ENCODE results near the gene PCDH8. TPM values are rescaled to one million over a fixed set of nuclear protein-coding genes. Genes with fewer than 3 reads are reported as not detected.

The PCDH8 gene
- total RNA-seq, 1 experiment from 2014 or later = not detected

- no peak for DNase-seq (ENCODE audit: low read depth)
- in situ Hi-C loops (cut with HindIII; ENCODE audit: low pct_unique_long_range_greater_than_20kb, low sequenced_read_pairs) = no loop called here
Observed at GRCh38 chr13:52852444-52852843, 4.0 kb upstream of the PCDH8 start.

- peak; percentile 59 for DNase-seq (ENCODE audit: low read depth)
- in situ Hi-C loops (cut with HindIII; ENCODE audit: low pct_unique_long_range_greater_than_20kb, low sequenced_read_pairs) = no loop called here
Observed at GRCh38 chr13:52851137-52851962, 2.9 kb upstream of the PCDH8 start.

GRCh38 chr13:52850396-52851136, 2.1 kb upstream of the PCDH8 start:
- DNase-seq (ENCODE audit: low read depth) = peak; percentile 76
- in situ Hi-C loops (cut with HindIII; ENCODE audit: low pct_unique_long_range_greater_than_20kb, low sequenced_read_pairs) = no loop called here

GRCh38 chr13:52850072-52850395, 1.6 kb upstream of the PCDH8 start:
- DNase-seq (ENCODE audit: low read depth) = no peak
- in situ Hi-C loops (cut with HindIII; ENCODE audit: low pct_unique_long_range_greater_than_20kb, low sequenced_read_pairs) = no loop called here

GRCh38 chr13:52849291-52850071, 1.0 kb upstream of the PCDH8 start:
- in situ Hi-C loops (cut with HindIII; ENCODE audit: low pct_unique_long_range_greater_than_20kb, low sequenced_read_pairs) = no loop called here

GRCh38 chr13:52847682-52848432, 583 bp downstream of the PCDH8 start:
- no peak for DNase-seq (ENCODE audit: low read depth)
- in situ Hi-C loops (cut with HindIII; ENCODE audit: low pct_unique_long_range_greater_than_20kb, low sequenced_read_pairs) = no loop called here

More at GRCh38 chr13:52849291-52850071, 1.0 kb upstream of the PCDH8 start:
- no peak for DNase-seq (ENCODE audit: low read depth)

- no peak for DNase-seq (ENCODE audit: low read depth)
- in situ Hi-C loops (cut with HindIII; ENCODE audit: low pct_unique_long_range_greater_than_20kb, low sequenced_read_pairs) = no loop called here
Observed at GRCh38 chr13:52847322-52847681, 1.1 kb downstream of the PCDH8 start.

- in situ Hi-C loops (cut with HindIII; ENCODE audit: low pct_unique_long_range_greater_than_20kb, low sequenced_read_pairs) = no loop called here
Observed at GRCh38 chr13:52846567-52847321, 1.7 kb downstream of the PCDH8 start.

GRCh38 chr13:52845766-52846566, 2.5 kb downstream of the PCDH8 start:
- no peak for DNase-seq (ENCODE audit: low read depth)
- in situ Hi-C loops (cut with HindIII; ENCODE audit: low pct_unique_long_range_greater_than_20kb, low sequenced_read_pairs) = no loop called here

More at GRCh38 chr13:52846567-52847321, 1.7 kb downstream of the PCDH8 start:
- DNase-seq (ENCODE audit: low read depth) = no peak

GRCh38 chr13:52845334-52845761, 3.1 kb downstream of the PCDH8 start:
- in situ Hi-C loops (cut with HindIII; ENCODE audit: low pct_unique_long_range_greater_than_20kb, low sequenced_read_pairs) = no loop called here
- DNase-seq (ENCODE audit: low read depth) = no peak

GRCh38 chr13:52844836-52845235, 3.6 kb downstream of the PCDH8 start:
- DNase-seq (ENCODE audit: low read depth) = no peak
- in situ Hi-C loops (cut with HindIII; ENCODE audit: low pct_unique_long_range_greater_than_20kb, low sequenced_read_pairs) = no loop called here

GRCh38 chr13:52842441-52842840, 6.0 kb downstream of the PCDH8 start:
- DNase-seq (ENCODE audit: low read depth) = no peak
- in situ Hi-C loops (cut with HindIII; ENCODE audit: low pct_unique_long_range_greater_than_20kb, low sequenced_read_pairs) = no loop called here

GRCh38 chr13:52840066-52840465, 8.4 kb downstream of the PCDH8 start:
- in situ Hi-C loops (cut with HindIII; ENCODE audit: low pct_unique_long_range_greater_than_20kb, low sequenced_read_pairs) = no loop called here

GRCh38 chr13:52838433-52839107, 9.9 kb downstream of the PCDH8 start:
- in situ Hi-C loops (cut with HindIII; ENCODE audit: low pct_unique_long_range_greater_than_20kb, low sequenced_read_pairs) = no loop called here
- no peak for DNase-seq (ENCODE audit: low read depth)

More at GRCh38 chr13:52840066-52840465, 8.4 kb downstream of the PCDH8 start:
- no peak for DNase-seq (ENCODE audit: low read depth)

- in situ Hi-C loops (cut with HindIII; ENCODE audit: low pct_unique_long_range_greater_than_20kb, low sequenced_read_pairs) = no loop called here
- DNase-seq (ENCODE audit: low read depth) = no peak
Observed at GRCh38 chr13:52837850-52838249, 10.6 kb downstream of the PCDH8 start.

- in situ Hi-C loops (cut with HindIII; ENCODE audit: low pct_unique_long_range_greater_than_20kb, low sequenced_read_pairs) = no loop called here
- no peak for DNase-seq (ENCODE audit: low read depth)
Observed at GRCh38 chr13:52835071-52835839, 13.2 kb downstream of the PCDH8 start.

Measured in Caki2 (cell line).